Fibroblast of lung (primary cell): ENCODE measurements around the gene KCNIP4. TPM values are rescaled to one million over a fixed set of nuclear protein-coding genes. Genes with fewer than 3 reads are reported as not detected.

Source experiments
- DNase-seq, 2 donors: peaks; one replicate each; pipeline versions ENCODE4 v3.0.0 to v3.0.0-alpha.2; 2010; ENCODE audit warnings: low read depth in 2 of 2
- H2AFZ ChIP-seq: 2 replicates; pipeline ENCODE4 v1.5.1; 2012; ENCODE audit warnings: low read length, control low read depth, inconsistent platforms
- H3K27ac ChIP-seq: 2 replicates; pipeline ENCODE4 v1.5.1; 2011; ENCODE audit warnings: low read length, control low read depth; ENCODE audit not compliant: insufficient read depth
- H3K27me3 ChIP-seq: 2 replicates; pipeline ENCODE4 v1.5.1; 2011; ENCODE audit warnings: mild to moderate bottlenecking, low read length; ENCODE audit not compliant: control insufficient read depth, insufficient read depth
- H3K36me3 ChIP-seq: 2 replicates; pipeline ENCODE4 v1.5.1; 2011; ENCODE audit warnings: low read length; ENCODE audit not compliant: control insufficient read depth, insufficient read depth
- H3K4me1 ChIP-seq: 2 replicates; pipeline ENCODE4 v1.5.1; 2011; ENCODE audit warnings: low read length; ENCODE audit not compliant: control insufficient read depth, insufficient read depth; ENCODE audit errors: extremely low read depth
- H3K4me2 ChIP-seq: 2 replicates; pipeline ENCODE4 v1.5.1; 2011; ENCODE audit warnings: low read length, control low read depth; ENCODE audit not compliant: insufficient read depth; ENCODE audit errors: extremely low read depth
- H3K4me3 ChIP-seq, 4 experiments: fragments of 200-600 bp in 1 of 4; sonication (generic) in 1 of 4; replicated peaks in 1 of 4; 2 replicates each; pipeline ENCODE4 v1.5.1; 2011 to 2016; ENCODE audit warnings: low read length in 4 of 4, low read depth in 3 of 4, mild to moderate bottlenecking in 3 of 4, control low read depth in 2 of 4, inconsistent platforms in 1 of 4, mixed read lengths in 1 of 4; ENCODE audit not compliant: insufficient read depth in 1 of 4; ENCODE audit errors: control extremely low read depth in 1 of 4
- H3K79me2 ChIP-seq: 2 replicates; pipeline ENCODE4 v1.5.1; 2012; ENCODE audit warnings: mild to moderate bottlenecking, low read length, inconsistent platforms; ENCODE audit not compliant: control insufficient read depth, insufficient read depth
- H3K9ac ChIP-seq: 2 replicates; pipeline ENCODE4 v1.5.1; 2011; ENCODE audit warnings: mild to moderate bottlenecking, low read length, control low read depth; ENCODE audit not compliant: insufficient read depth
- H3K9me3 ChIP-seq: 2 replicates; pipeline ENCODE4 v1.5.1; 2012; ENCODE audit warnings: low read depth, low read length; ENCODE audit not compliant: control insufficient read depth, insufficient read depth
- H4K20me1 ChIP-seq: 2 replicates; pipeline ENCODE4 v1.5.1; 2011; ENCODE audit warnings: low read length; ENCODE audit not compliant: control insufficient read depth, insufficient read depth; ENCODE audit errors: extremely low read depth
- CTCF ChIP-seq, 2 donors: IDR thresholded peaks in 1 of 2; conservative IDR thresholded peaks in 1 of 2; 1 replicate in 1 of 2; 2 replicates in 1 of 2; pipeline ENCODE4 v1.5.1; 2011 to 2012; ENCODE audit warnings: low read length in 2 of 2, control low read depth in 1 of 2, inconsistent platforms in 1 of 2, low read depth in 1 of 2, mild to moderate bottlenecking in 1 of 2
- EZH2 ChIP-seq: IDR thresholded peaks from 2 replicates; pipeline ENCODE4 v1.5.1; 2012; ENCODE audit warnings: low read length, control low read depth, mild to moderate bottlenecking; ENCODE audit errors: missing control alignments
- polyA plus RNA-seq, 2 donors: library from polyadenylated mRNA; depleted of rRNA in 1 of 2; stranded (reverse) in 1 of 2; unstranded in 1 of 2; fragments of >200 nt; gene quantifications; 2 replicates each; pipeline ENCODE4 v1.2.1, GENCODE V29; 2011 to 2012; ENCODE audit warnings: missing spikeins in 1 of 2
- total RNA-seq: library from RNA; depleted of rRNA; stranded (reverse); fragments of >200 nt; gene quantifications from 2 replicates; pipeline ENCODE4 v1.2.1, GENCODE V29; 2014

Gene KCNIP4
- total and polyA plus RNA-seq, 2 donors (not counting 1 experiment from before 2014, with no cell fraction given): not detected

GRCh38 chr4:21738821-21739220 lies 209.8 kb downstream of the KCNIP4 start:
- no peaks in the 10 kb centered on the region for H3K4me1 ChIP-seq
- TF ChIP-seq CTCF (conservative IDR thresholded peaks at IDR 0.05 in 1 of 2, IDR thresholded peaks at IDR 0.05 in 1 of 2; ENCODE audit: low read depth in 1 of 2, low read length in 2 of 2) (no peak), EZH2 (no peak)
- no peaks in the 10 kb centered on the region for H3K27me3 ChIP-seq
- no peaks in the 10 kb centered on the region for H4K20me1 ChIP-seq
- H3K9ac ChIP-seq: no peak overlapping the region
- no peak for DNase-seq
- H3K36me3 ChIP-seq: no peaks in the 10 kb centered on the region
- H3K27ac ChIP-seq: no peak overlapping the region
- H3K4me3 ChIP-seq: no peak overlapping the region
- no peaks in the 10 kb centered on the region for H3K9me3 ChIP-seq
- H2AFZ ChIP-seq: no peak overlapping the region
- H3K4me2 ChIP-seq: no peak overlapping the region
- H3K79me2 ChIP-seq: no peaks in the 10 kb centered on the region

DNA sequence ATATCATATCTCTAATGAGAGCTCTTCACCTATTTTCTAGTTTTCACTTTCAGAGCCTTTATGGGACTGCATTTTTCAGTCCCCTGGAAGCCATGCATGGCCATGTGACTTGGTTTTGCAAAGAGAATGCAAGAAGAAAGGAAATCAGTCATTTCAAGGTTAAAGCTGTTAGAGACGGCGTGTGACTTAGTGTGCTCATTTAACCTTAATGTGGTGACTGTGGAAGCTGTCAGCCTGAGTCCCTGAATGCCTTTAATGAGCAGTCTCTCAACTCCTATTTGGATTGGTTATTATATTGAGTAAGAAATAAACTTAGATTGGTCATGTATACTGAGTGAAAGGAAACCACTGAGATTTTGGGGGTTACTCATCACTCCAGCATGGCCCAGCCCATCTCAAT lies 212.7 kb downstream of the KCNIP4 start:
- Histone ChIP-seq H4K20me1 (no peaks in the 10 kb centered on the region), H2AFZ (no peak overlapping the region), H3K9me3 (no peaks in the 10 kb centered on the region), H3K4me3 (no peak overlapping the region), H3K27ac (no peak overlapping the region), H3K79me2 (no peaks in the 10 kb centered on the region), H3K4me1 (no peaks in the 10 kb centered on the region), H3K36me3 (no peaks in the 10 kb centered on the region), H3K9ac (no peak overlapping the region), H3K4me2 (no peak overlapping the region), H3K27me3 (no peaks in the 10 kb centered on the region)
- DNase-seq: no peak
- no peak for TF ChIP-seq EZH2
- TF ChIP-seq CTCF (conservative IDR thresholded peaks at IDR 0.05 in 1 of 2, IDR thresholded peaks at IDR 0.05 in 1 of 2; ENCODE audit: low read depth in 1 of 2, low read length in 2 of 2): no peak

GRCh38 chr4:21733894-21734630 lies 214.5 kb downstream of the KCNIP4 start:
- Histone ChIP-seq H3K4me3 (no peak overlapping the region), H3K4me1 (no peaks in the 10 kb centered on the region), H2AFZ (no peak overlapping the region), H4K20me1 (no peaks in the 10 kb centered on the region), H3K27ac (no peak overlapping the region), H3K79me2 (no peaks in the 10 kb centered on the region), H3K27me3 (no peaks in the 10 kb centered on the region), H3K9me3 (no peaks in the 10 kb centered on the region), H3K9ac (no peak overlapping the region), H3K4me2 (no peak overlapping the region), H3K36me3 (no peaks in the 10 kb centered on the region)
- DNase-seq: no peak
- no peak for TF ChIP-seq EZH2
- no peak for TF ChIP-seq CTCF (conservative IDR thresholded peaks at IDR 0.05 in 1 of 2, IDR thresholded peaks at IDR 0.05 in 1 of 2; ENCODE audit: low read depth in 1 of 2, low read length in 2 of 2)
